Measurements from ENCODE around the gene SPINK4. TPM values are rescaled to one million over a fixed set of nuclear protein-coding genes. Genes with fewer than 3 reads are reported as not detected.
A peak's percentile ranks its signal among the peaks of the same experiment; 100 is the strongest.

The SPINK4 gene
- total and polyA plus RNA-seq, 10 donors, result 0.67 TPM; not detected in 9

DNA sequence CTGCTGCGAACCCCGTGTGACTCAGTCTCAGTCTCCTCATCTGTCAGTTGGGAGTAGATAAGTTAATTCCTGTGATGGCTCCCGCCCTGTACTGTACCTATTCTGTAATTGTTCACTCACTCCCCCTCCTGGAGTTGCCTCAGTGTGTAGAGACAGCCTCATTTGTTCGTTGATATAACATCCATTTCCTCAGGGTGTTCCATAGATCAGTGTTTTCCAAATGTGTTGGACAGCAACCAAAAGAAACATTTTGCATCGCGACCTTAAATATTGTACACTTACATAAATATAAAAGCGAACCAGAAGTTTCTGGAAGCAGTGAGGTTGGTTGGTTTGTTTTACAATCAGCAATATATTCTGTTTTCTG lies 51.0 kb downstream of the SPINK4 start:
- H3K27me3 ChIP-seq (replicated peaks in 1 of 7), result no peaks in the 10 kb centered on the region
- H3K9me3 ChIP-seq, result no peaks in the 10 kb centered on the region
- H3K4me3 ChIP-seq, result peak overlapping the region; percentile 61 to 92 (median 75)
- DNase-seq, result no peak
- TF ChIP-seq POLR2AphosphoS5 (IDR thresholded peaks at IDR 0.05) (no peak), CTCF (IDR thresholded peaks at IDR 0.05 in 8 of 11, conservative IDR thresholded peaks at IDR 0.05 in 3 of 11) (no peak), POLR2A (IDR thresholded peaks at IDR 0.05) (no peak)
- H3K4me1 ChIP-seq, result peaks cover 26 to 88% (median 71%) of the 10 kb centered on the region in 6 donors
- peak overlapping the region; percentile 96 to 100 (median 98) for H3K27ac ChIP-seq
- intact Hi-C loops (cut with DNase I; ENCODE audit: low total_unique reads), result no loop called here
- H3K36me3 ChIP-seq, result peaks cover 0 to 43% (median 11%) of the 10 kb centered on the region in 6 donors
- 22 to 29% (median 24%) methylated on average over 7 of the region's 7 CpGs for WGBS, 5 donors

GRCh38 chr9:33291901-33292300 lies 51.9 kb downstream of the SPINK4 start:
- TF ChIP-seq POLR2A (IDR thresholded peaks at IDR 0.05), result no peak
- no peak for TF ChIP-seq CTCF (IDR thresholded peaks at IDR 0.05 in 8 of 11, conservative IDR thresholded peaks at IDR 0.05 in 3 of 11)
- TF ChIP-seq POLR2AphosphoS5 (IDR thresholded peaks at IDR 0.05), result no peak
- Histone ChIP-seq H3K36me3 (peaks cover 0 to 51% (median 19%) of the 10 kb centered on the region in 6 donors), H3K27me3 (replicated peaks in 1 of 7) (no peaks in the 10 kb centered on the region), H3K4me1 (peaks cover 31 to 88% (median 76%) of the 10 kb centered on the region in 6 donors), H3K4me3 (peak overlapping the region in 2 of 8 donors; percentile 69 to 75), H3K9me3 (no peaks in the 10 kb centered on the region), H3K27ac (peak overlapping the region in 3 of 8 donors; percentile 96 to 98 (median 98))
- intact Hi-C loops (cut with DNase I; ENCODE audit: low total_unique reads), result no loop called here
- DNase-seq, result no peak
- WGBS, 5 donors, result 69 to 88% (median 80%) methylated on average over 5 of the region's 5 CpGs

GRCh38 chr9:33293782-33294181 lies 53.8 kb downstream of the SPINK4 start:
- 87 to 94% (median 90%) methylated on average over 2 of the region's 2 CpGs for WGBS, 5 donors
- Histone ChIP-seq H3K27ac (peak overlapping the region in 1 of 8 donors; percentile 98), H3K4me1 (peaks cover 46 to 92% (median 88%) of the 10 kb centered on the region in 6 donors), H3K4me3 (no peak overlapping the region), H3K9me3 (no peaks in the 10 kb centered on the region), H3K27me3 (replicated peaks in 1 of 7) (no peaks in the 10 kb centered on the region), H3K36me3 (peaks cover 0 to 70% (median 31%) of the 10 kb centered on the region in 6 donors)
- no peak for DNase-seq
- intact Hi-C loops (cut with DNase I; ENCODE audit: low total_unique reads), result no loop called here
- TF ChIP-seq POLR2A (IDR thresholded peaks at IDR 0.05), result no peak
- no peak for TF ChIP-seq CTCF (IDR thresholded peaks at IDR 0.05 in 8 of 11, conservative IDR thresholded peaks at IDR 0.05 in 3 of 11)
- no peak for TF ChIP-seq POLR2AphosphoS5 (IDR thresholded peaks at IDR 0.05)

DNA sequence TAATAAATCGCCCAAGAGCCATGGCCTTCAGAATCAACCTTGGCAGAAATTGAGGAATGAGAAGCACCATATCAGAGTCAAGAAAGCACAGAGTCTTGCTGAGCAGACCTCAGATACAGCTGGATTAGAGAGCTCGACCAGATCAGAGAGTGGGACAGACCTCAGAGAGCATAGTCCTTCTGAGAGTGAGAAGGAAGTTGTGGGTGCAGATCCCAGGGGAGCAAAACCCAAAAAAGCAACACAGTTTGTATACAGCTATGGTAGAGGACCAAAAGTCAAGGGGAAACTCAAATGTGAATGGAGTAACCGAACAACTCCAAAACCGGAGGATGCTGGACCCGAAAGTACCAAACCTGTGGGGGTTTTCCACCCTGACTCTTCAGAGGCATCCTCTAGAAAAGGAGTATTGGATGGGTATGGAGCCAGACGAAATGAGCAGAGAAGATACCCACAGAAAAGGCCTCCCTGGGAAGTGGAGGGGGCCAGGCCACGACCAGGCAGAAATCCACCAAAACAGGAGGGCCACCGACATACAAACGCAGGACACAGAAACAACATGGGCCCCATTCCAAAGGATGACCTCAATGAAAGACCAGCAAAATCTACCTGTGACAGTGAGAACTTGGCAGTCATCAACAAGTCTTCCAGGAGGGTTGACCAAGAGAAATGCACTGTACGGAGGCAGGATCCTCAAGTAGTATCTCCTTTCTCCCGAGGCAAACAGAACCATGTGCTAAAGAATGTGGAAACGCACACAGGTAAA lies 54.9 kb downstream of the SPINK4 start:
- Histone ChIP-seq H3K36me3 (peaks cover 0 to 81% (median 38%) of the 10 kb centered on the region in 6 donors), H3K9me3 (no peaks in the 10 kb centered on the region), H3K27ac (peak overlapping the region in 4 of 8 donors; percentile 45 to 72 (median 59)), H3K27me3 (replicated peaks in 1 of 7) (no peaks in the 10 kb centered on the region), H3K4me1 (peaks cover 51 to 93% (median 89%) of the 10 kb centered on the region in 6 donors), H3K4me3 (peak overlapping the region in 1 of 8 donors; percentile 5)
- intact Hi-C loops (cut with DNase I; ENCODE audit: low total_unique reads), result no loop called here
- DNase-seq, result no peak
- WGBS, 5 donors, result 78 to 81% (median 80%) methylated on average over 12 of the region's 12 CpGs
- TF ChIP-seq CTCF (IDR thresholded peaks at IDR 0.05 in 8 of 11, conservative IDR thresholded peaks at IDR 0.05 in 3 of 11) (no peak), POLR2AphosphoS5 (IDR thresholded peaks at IDR 0.05) (no peak), POLR2A (IDR thresholded peaks at IDR 0.05) (no peak)
